ENCODE measurements around the gene SLC7A14. TPM values are rescaled to one million over a fixed set of nuclear protein-coding genes. Genes with fewer than 3 reads are reported as not detected.

The SLC7A14 gene
- total and polyA plus RNA-seq, 2 donors (not counting 3 experiments of a cell fraction or from before 2014, with no cell fraction given) = 0.07 to 0.57 TPM

DNA sequence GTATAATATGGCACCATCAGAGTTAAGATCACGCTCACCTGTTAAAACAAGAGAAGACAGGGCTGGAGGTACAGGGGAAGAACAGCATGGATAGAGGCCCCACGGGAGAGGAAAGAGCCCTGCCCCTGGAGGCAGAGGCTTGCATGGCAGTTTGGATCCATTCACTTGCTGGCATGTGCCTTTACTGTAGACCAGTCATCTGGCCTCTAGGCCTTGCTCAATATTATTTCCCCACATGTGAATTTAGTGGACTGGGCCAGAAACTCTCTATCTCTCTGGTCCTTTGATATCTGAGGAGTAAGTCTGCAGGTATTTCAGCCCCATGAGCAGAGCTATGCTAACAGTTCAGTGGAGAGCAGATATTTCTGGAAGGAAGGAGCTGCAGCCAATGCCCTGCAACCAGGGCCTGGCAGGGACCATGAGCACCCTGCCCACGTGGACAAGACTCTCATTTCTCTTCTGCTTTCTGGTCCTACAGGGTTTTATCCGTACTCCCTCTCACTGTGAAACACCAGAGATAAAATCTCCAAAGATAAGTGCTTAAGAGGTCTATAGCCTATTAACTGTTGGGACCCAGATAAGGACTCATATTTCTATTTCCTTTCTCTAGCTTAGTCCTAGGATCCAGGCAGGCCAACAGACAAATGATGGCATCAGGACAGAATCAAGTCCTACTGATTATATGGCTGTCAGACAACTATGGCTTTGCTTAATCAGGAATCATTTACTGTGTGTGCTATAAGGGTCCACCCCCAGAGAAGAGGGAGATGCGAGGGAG lies 102.2 kb downstream of the SLC7A14 start:
- no peak overlapping the region for H3K4me3 ChIP-seq (replicated peaks in 1 of 3; ENCODE audit: insufficient read depth in 1 of 3, low read depth in 1 of 3, low read length in 3 of 3)
- no peaks in the 10 kb centered on the region for H4K20me1 ChIP-seq (replicated peaks; ENCODE audit: control insufficient read depth, extremely low read depth, insufficient read depth, low read length)
- H3K27ac ChIP-seq (ENCODE audit: insufficient read depth, low read depth, low read length) = no peak overlapping the region
- TF ChIP-seq FOS (IDR thresholded peaks at IDR 0.05; ENCODE audit: borderline replicate concordance, insufficient read depth, low read length) = no peak
- no peak for TF ChIP-seq POLR2A (IDR thresholded peaks at IDR 0.05; ENCODE audit: low read depth, low read length)
- no peak for TF ChIP-seq EZH2 (IDR thresholded peaks at IDR 0.05; ENCODE audit: borderline replicate concordance, low read depth, low read length, severe bottlenecking)
- TF ChIP-seq GATA2 (IDR thresholded peaks at IDR 0.05; ENCODE audit: insufficient read depth, insufficient read length, low read depth, low read length) = no peak
- TF ChIP-seq CTCF (IDR thresholded peaks at IDR 0.05; ENCODE audit: extremely low read depth in 1 of 2, insufficient read depth in 1 of 2, low read depth in 1 of 2, low read length in 2 of 2) = peak in 1 of 2 donors; percentile 32
- TF ChIP-seq MYC (IDR thresholded peaks at IDR 0.05; ENCODE audit: low read depth, low read length) = no peak
- H3K36me3 ChIP-seq (ENCODE audit: control insufficient read depth in 2 of 2, extremely low read depth in 1 of 2, insufficient read depth in 2 of 2, low read length in 2 of 2) = no peaks in the 10 kb centered on the region
- ChIA-PET CTCF (no interaction called here), POLR2A (no interaction called here)
- BruUV-seq (replicated peaks) = no TSS peak
- FAIRE-seq (no peak), DNase-seq (ENCODE audit: low read depth, low spot score) (no peak)
- H3K4me2 ChIP-seq (ENCODE audit: insufficient read depth, low read length) = no peak overlapping the region
- no peaks in the 10 kb centered on the region for H3K9me1 ChIP-seq (replicated peaks; ENCODE audit: control insufficient read depth, extremely low read depth, insufficient read depth, low read length)
- dilution Hi-C loops (cut with MboI; ENCODE audit: extremely low pct_ligation_motif_present, low sequenced_read_pairs) = no loop called here
- intact Hi-C loops (cut with micrococcal nuclease) = no loop called here
- H3K9me3 ChIP-seq (replicated peaks; ENCODE audit: control insufficient read depth, insufficient read depth, low read length) = no peaks in the 10 kb centered on the region
- H2AFZ ChIP-seq (ENCODE audit: low read depth, low read length) = no peak overlapping the region
- no peaks in the 10 kb centered on the region for H3K79me2 ChIP-seq (ENCODE audit: control insufficient read depth, insufficient read depth, low read length)
- no peaks in the 10 kb centered on the region for H3K27me3 ChIP-seq (ENCODE audit: control insufficient read depth in 2 of 2, insufficient read depth in 2 of 2, low read length in 2 of 2)
- H3K4me1 ChIP-seq (ENCODE audit: control insufficient read depth, extremely low read depth, insufficient read depth, low read length) = no peaks in the 10 kb centered on the region
- H3K9ac ChIP-seq (replicated peaks; ENCODE audit: extremely low read depth, insufficient read depth, low read length) = no peak overlapping the region
